HG02973 (cell line): ENCODE data around the gene KBTBD4.
"Not testable (repeated sequence)": the region's sequence is repeated elsewhere in the genome, so short reads cannot be mapped to it uniquely, and the experiment has no call there.

Experiments used
- ATAC-seq: cut with Tn5 transposase; IDR thresholded peaks from one replicate; pipeline ENCODE4 v1.9.1; 2021; ENCODE audit warnings: moderate library complexity; ENCODE audit not compliant: unreplicated experiment

The KBTBD4 gene

GRCh38 chr11:47562393-47562792 lies 16.4 kb downstream of the KBTBD4 start:
- ATAC-seq, result not testable (repeated sequence)

GRCh38 chr11:47560426-47560825 lies 18.3 kb downstream of the KBTBD4 start:
- ATAC-seq, result no peak

GRCh38 chr11:47558695-47559094 lies 20.1 kb downstream of the KBTBD4 start:
- ATAC-seq, result no peak

- ATAC-seq, result not testable (repeated sequence)
These were observed 21.8 kb downstream of the KBTBD4 start for GRCh38 chr11:47557004-47557403.

GRCh38 chr11:47553406-47553743 lies 25.4 kb downstream of the KBTBD4 start:
- ATAC-seq, result peak; percentile 21

GRCh38 chr11:47552566-47553405 lies 26.0 kb downstream of the KBTBD4 start, which contains the start of gene CELF1:
TSS of gene CELF1 (minus strand) at chr11:47553132. CDS start at chr11:47499523, 53,609 bp downstream.
- ATAC-seq, result peak; percentile 88

- no peak for ATAC-seq
These were observed 26.7 kb downstream of the KBTBD4 start for GRCh38 chr11:47552056-47552565.

GRCh38 chr11:47551086-47551485 lies 27.7 kb downstream of the KBTBD4 start:
- no peak for ATAC-seq

- ATAC-seq, result no peak
These were observed 28.3 kb downstream of the KBTBD4 start for GRCh38 chr11:47550288-47551047.

GRCh38 chr11:47546274-47546673 lies 32.5 kb downstream of the KBTBD4 start:
- ATAC-seq, result not testable (repeated sequence)

- no peak for ATAC-seq
These were observed 33.5 kb downstream of the KBTBD4 start for GRCh38 chr11:47545298-47545697.

GRCh38 chr11:47541070-47541469 lies 37.7 kb downstream of the KBTBD4 start:
- no peak for ATAC-seq

GRCh38 chr11:47539681-47540039 lies 39.1 kb downstream of the KBTBD4 start:
- no peak for ATAC-seq

- ATAC-seq, result no peak
These were observed 39.8 kb downstream of the KBTBD4 start for GRCh38 chr11:47538741-47539565.

GRCh38 chr11:47536915-47537314 lies 41.9 kb downstream of the KBTBD4 start:
- ATAC-seq, result no peak

- ATAC-seq, result no peak
These were observed 44.0 kb downstream of the KBTBD4 start for GRCh38 chr11:47534704-47535251.

GRCh38 chr11:47533690-47534151 lies 45.0 kb downstream of the KBTBD4 start:
- ATAC-seq, result no peak

- no peak for ATAC-seq
These were observed 46.1 kb downstream of the KBTBD4 start for GRCh38 chr11:47532597-47533213.

GRCh38 chr11:47531666-47532065 lies 47.1 kb downstream of the KBTBD4 start:
- ATAC-seq, result no peak

- not testable (repeated sequence) for ATAC-seq
These were observed 48.0 kb downstream of the KBTBD4 start for GRCh38 chr11:47530721-47531120.
